GM12875 (cell line): Measurements from ENCODE around the gene PCCA.
"Not testable (repeated sequence)": the region's sequence is repeated elsewhere in the genome, so short reads cannot be mapped to it uniquely, and the experiment has no call there.

Experiments
- H3K4me3 ChIP-seq: one replicate; pipeline ENCODE4 v1.5.1; 2011; ENCODE audit warnings: low read depth, low read length, control low read depth
- TF ChIP-seq, protein P1 (sequence below): IDR thresholded peaks from 2 replicates; pipeline ENCODE4 v1.5.1; 2011; ENCODE audit warnings: low read depth, mild to moderate bottlenecking, control low read depth, inconsistent platforms, low read length, moderate library complexity, borderline replicate concordance; ENCODE audit not compliant: insufficient read depth

The PCCA gene

DNA sequence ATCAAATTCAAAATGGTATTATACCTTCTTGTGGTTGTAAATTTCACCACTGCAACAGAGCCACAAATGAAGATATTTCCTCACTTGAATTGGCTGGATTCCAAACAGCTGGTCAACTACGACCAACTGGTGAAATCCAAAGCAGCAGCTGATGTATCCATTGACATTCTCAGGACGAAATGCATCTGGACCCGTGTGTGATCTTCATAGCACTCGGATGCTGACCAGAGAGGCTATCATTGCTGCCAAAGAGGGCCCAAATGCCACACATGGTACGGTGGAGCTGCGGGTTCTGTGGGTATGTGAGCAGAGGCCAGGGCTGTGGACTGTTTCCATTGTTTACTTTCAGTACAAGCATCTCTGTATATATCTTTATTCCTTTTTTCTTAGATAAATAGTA lies 25.6 kb upstream of the PCCA start:
- H3K4me3 ChIP-seq, result no peak overlapping the region
- TF ChIP-seq, protein P1, sequence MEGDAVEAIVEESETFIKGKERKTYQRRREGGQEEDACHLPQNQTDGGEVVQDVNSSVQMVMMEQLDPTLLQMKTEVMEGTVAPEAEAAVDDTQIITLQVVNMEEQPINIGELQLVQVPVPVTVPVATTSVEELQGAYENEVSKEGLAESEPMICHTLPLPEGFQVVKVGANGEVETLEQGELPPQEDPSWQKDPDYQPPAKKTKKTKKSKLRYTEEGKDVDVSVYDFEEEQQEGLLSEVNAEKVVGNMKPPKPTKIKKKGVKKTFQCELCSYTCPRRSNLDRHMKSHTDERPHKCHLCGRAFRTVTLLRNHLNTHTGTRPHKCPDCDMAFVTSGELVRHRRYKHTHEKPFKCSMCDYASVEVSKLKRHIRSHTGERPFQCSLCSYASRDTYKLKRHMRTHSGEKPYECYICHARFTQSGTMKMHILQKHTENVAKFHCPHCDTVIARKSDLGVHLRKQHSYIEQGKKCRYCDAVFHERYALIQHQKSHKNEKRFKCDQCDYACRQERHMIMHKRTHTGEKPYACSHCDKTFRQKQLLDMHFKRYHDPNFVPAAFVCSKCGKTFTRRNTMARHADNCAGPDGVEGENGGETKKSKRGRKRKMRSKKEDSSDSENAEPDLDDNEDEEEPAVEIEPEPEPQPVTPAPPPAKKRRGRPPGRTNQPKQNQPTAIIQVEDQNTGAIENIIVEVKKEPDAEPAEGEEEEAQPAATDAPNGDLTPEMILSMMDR, result no peak

DNA sequence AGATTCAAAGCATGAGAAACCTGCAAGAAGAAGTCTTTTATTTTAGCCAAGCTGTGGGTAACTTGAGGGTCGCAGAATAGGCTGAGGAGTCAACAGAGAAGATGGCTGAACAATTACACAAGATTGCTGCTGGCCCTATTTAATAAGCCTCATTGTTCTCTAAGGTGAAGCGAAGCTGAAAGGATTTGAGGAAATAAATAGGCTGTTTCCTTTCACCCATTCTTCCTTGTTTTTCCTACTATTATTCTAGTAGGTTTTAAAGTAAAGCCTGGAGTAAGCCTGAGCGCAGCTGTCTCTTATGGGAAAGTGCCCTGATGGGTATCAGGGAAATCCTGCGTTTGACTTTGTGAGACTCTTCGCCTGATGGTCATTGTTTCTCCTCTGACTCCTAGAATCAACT lies 25.0 kb upstream of the PCCA start:
- no peak overlapping the region for H3K4me3 ChIP-seq
- TF ChIP-seq, protein P1, result no peak

DNA sequence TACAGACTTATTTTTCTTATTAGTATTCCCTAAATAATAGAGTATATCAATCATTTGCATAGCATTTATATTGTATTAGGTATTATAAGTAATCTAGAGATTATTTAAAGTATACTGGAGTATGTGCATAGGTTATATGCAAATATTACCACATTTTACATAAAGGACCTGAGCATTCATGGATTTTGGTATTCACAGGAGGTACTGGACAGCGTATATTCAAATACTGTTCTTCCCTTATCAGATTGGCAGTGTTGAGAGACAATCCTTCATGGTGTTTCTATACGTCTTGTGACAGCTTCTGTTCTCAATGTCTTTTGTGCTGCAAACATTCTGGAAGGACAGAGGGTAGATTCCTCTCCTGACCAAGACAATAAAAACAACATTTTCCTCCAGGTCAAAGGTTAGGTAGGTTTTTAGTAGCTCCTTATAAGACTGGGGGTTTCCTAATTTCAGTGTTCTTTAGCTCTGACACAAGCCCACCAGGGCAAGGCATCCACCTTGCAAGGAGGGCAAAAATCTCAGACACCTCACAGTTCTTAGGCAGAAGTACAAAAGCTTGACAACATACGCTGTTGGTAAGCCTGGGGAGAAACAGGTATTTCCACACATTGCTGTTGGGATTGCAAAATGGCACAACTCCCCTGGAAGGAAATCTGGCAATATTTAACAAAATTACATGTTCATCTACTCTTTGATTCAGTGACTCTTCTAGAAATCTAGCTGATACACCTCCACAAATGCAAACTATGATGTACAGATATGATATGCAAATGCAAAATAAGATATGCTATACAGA lies 20.6 kb upstream of the PCCA start:
- H3K4me3 ChIP-seq, result no peak overlapping the region
- TF ChIP-seq, protein P1, result no peak

DNA sequence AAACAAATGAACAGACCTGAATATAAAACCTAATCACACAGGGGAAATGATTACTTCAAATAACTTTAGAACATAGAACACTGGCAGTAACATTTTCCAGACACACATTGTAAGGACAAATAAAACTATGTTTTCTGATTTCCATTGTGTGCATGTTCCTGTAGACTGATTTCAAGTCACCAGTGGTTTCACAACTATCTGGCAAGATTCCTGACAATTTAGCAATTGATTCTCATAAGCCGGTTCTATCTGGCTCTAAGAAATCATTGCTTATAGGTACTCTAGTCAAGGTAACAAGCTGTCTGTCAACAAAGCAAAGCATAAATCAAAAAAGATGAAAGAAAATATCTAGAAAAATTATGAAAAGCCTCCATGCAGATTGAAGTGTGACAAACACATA lies 19.6 kb upstream of the PCCA start:
- no peak overlapping the region for H3K4me3 ChIP-seq
- TF ChIP-seq, protein P1, result no peak

DNA sequence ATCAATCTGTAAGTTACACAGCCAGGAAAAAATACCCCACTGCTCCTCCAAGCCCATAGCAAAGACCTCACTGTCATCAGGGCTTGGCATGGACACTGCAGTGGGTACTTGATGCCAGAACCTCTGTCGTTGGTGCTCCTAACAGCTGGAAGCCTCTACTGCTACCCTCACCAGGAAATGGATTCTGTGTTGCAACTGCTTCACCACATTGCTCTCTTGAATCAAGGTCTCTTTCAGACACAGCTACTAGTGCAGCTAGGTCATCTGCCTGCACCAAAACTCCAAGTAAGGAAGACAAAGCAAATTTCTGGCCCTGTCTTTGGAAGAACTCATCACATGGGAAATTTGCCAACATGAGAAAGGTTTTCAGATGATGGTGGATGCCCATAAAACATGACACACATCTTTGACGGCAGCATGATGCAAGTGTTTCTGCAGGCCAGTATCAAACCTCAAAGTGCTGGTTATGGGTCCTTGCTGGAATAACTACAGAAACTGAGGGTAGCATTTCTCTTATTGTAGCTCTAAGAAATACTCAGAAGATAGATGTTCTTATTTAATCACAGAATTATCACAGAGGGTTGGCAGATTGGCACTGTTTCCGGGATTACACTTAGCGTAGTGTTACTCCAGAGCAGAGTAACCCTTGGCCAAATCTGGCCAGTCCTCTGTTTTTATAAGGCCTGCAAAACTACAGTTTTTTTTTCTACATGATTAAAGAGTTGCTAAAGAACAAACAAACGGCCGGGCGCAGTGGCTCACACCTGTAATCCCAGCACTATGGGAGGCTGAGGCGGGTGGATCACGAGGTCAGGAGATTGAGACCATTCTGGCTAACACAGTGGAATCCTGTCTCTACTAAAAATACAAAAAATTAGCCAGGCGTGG lies 12.9 kb upstream of the PCCA start:
- no peak overlapping the region for H3K4me3 ChIP-seq
- TF ChIP-seq, protein P1, result no peak

DNA sequence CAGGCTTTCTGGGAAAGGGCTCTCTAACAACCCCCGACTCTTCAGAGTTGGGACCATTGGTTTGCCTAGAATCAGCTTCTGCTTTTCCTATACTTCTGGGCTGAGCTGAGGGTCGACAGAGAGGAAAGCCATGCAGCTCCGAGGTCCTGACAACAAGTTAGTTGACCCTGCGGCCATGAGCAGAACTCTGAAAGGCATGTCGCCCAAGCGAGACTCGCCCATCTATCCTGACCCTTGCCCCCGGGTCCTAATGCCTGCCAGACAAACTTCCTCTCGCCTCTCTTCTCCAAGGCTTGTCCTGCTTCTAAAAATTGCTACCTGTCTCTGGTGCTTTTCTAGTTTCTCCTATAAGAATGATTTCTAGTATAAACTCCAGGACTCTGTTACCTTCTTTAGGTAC lies 9.9 kb upstream of the PCCA start:
- H3K4me3 ChIP-seq, result not testable (repeated sequence)

DNA sequence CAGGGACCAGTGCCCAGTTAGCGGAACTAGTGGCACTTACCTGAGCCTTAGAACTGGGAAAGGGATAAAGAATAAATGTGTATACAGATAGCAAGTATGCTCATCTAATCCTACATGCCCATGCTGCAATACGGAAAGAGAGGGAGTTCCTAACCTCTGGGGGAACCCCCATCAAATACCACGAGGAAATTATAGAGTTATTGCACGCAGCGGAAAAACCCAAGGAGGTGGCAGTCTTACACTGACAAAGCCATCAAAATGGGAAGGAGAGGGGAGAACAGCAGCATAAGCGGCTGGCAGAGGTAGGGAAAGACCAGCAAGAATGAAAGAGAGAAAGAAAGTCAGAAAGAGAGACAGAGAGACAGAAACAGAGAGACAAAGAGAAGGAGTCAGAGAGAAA lies 5.5 kb upstream of the PCCA start:
- H3K4me3 ChIP-seq, result not testable (repeated sequence)

DNA sequence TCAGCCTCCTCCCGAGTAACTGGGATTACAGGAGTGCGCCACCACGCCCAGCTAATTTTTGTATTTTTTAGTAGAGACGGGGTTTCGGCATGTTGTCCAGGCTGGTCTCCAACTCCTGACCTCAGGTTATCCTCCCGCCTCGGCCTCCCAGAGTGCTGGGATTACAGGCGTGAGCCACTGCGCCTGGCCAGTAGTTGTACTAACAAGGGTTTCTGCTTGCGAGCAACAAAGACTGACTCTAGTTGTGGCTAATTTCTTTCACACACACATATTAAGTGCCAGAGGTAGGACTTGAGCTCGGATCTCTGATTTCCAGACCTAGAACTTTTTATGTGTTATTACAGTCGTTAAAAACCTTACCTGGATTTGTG lies 635 bp upstream of the PCCA start:
- H3K4me3 ChIP-seq, result peak overlapping the region; percentile 90
- TF ChIP-seq, protein P1, result no peak
